Measurements from ENCODE around the gene LAG3.

The LAG3 gene

GRCh38 chr12:6780573-6780972 is 8.3 kb downstream of the LAG3 start:
- Histone ChIP-seq H3K27ac (no peak overlapping the region), H3K36me3 (replicated peaks) (no peaks in the 10 kb centered on the region), H3K4me3 (ENCODE audit: low read depth, low read length) (no peak overlapping the region), H3K27me3 (replicated peaks) (no peaks in the 10 kb centered on the region)
- no peak for DNase-seq
- TF ChIP-seq CTCF (IDR thresholded peaks at IDR 0.05; ENCODE audit: low read depth, low read length, missing control alignments): no peak
- in situ Hi-C loops (cut with HindIII; ENCODE audit: low pct_ligation_motif_present, low sequenced_read_pairs): no loop called here

GRCh38 chr12:6782119-6782518 is 9.8 kb downstream of the LAG3 start:
- Histone ChIP-seq H3K36me3 (replicated peaks) (no peaks in the 10 kb centered on the region), H3K27ac (no peak overlapping the region), H3K4me3 (ENCODE audit: low read depth, low read length) (no peak overlapping the region), H3K27me3 (replicated peaks) (no peaks in the 10 kb centered on the region)
- in situ Hi-C loops (cut with HindIII; ENCODE audit: low pct_ligation_motif_present, low sequenced_read_pairs): no loop called here
- TF ChIP-seq CTCF (IDR thresholded peaks at IDR 0.05; ENCODE audit: low read depth, low read length, missing control alignments): no peak
- no peak for DNase-seq

- no peaks in the 10 kb centered on the region for H3K27me3 ChIP-seq (replicated peaks)
- no peak for TF ChIP-seq CTCF (IDR thresholded peaks at IDR 0.05; ENCODE audit: low read depth, low read length, missing control alignments)
- H3K27ac ChIP-seq: no peak overlapping the region
- DNase-seq: no peak
- in situ Hi-C loops (cut with HindIII; ENCODE audit: low pct_ligation_motif_present, low sequenced_read_pairs): no loop called here
- H3K36me3 ChIP-seq (replicated peaks): no peaks in the 10 kb centered on the region
- no peak overlapping the region for H3K4me3 ChIP-seq (ENCODE audit: low read depth, low read length)
Observed at GRCh38 chr12:6782850-6783566, 10.7 kb downstream of the LAG3 start.

GRCh38 chr12:6783828-6784227 is 11.5 kb downstream of the LAG3 start:
- Histone ChIP-seq H3K36me3 (replicated peaks) (no peaks in the 10 kb centered on the region), H3K4me3 (ENCODE audit: low read depth, low read length) (no peak overlapping the region), H3K27me3 (replicated peaks) (no peaks in the 10 kb centered on the region), H3K27ac (no peak overlapping the region)
- in situ Hi-C loops (cut with HindIII; ENCODE audit: low pct_ligation_motif_present, low sequenced_read_pairs): no loop called here
- no peak for TF ChIP-seq CTCF (IDR thresholded peaks at IDR 0.05; ENCODE audit: low read depth, low read length, missing control alignments)
- DNase-seq: no peak

GRCh38 chr12:6784296-6784695 is 12.0 kb downstream of the LAG3 start:
- no peaks in the 10 kb centered on the region for H3K27me3 ChIP-seq (replicated peaks)
- H3K4me3 ChIP-seq (ENCODE audit: low read depth, low read length): no peak overlapping the region
- in situ Hi-C loops (cut with HindIII; ENCODE audit: low pct_ligation_motif_present, low sequenced_read_pairs): no loop called here
- TF ChIP-seq CTCF (IDR thresholded peaks at IDR 0.05; ENCODE audit: low read depth, low read length, missing control alignments): no peak
- no peak for DNase-seq
- H3K27ac ChIP-seq: no peak overlapping the region
- H3K36me3 ChIP-seq (replicated peaks): no peaks in the 10 kb centered on the region

GRCh38 chr12:6784761-6785160 is 12.4 kb downstream of the LAG3 start:
- in situ Hi-C loops (cut with HindIII; ENCODE audit: low pct_ligation_motif_present, low sequenced_read_pairs): no loop called here
- H3K27me3 ChIP-seq (replicated peaks): no peaks in the 10 kb centered on the region
- H3K27ac ChIP-seq: no peak overlapping the region
- TF ChIP-seq CTCF (IDR thresholded peaks at IDR 0.05; ENCODE audit: low read depth, low read length, missing control alignments): no peak
- no peak overlapping the region for H3K4me3 ChIP-seq (ENCODE audit: low read depth, low read length)
- no peaks in the 10 kb centered on the region for H3K36me3 ChIP-seq (replicated peaks)
- no peak for DNase-seq
